Measurements from ENCODE around the gene TEX9.
"Not testable (repeated sequence)": the region's sequence is repeated elsewhere in the genome, so short reads cannot be mapped to it uniquely, and the experiment has no call there.

Gene TEX9

GRCh38 chr15:56367156-56367555 lies 1.9 kb downstream of the TEX9 start:
- no peak for DNase-seq

GRCh38 chr15:56369234-56369633 lies 4.0 kb downstream of the TEX9 start:
- DNase-seq: no peak

GRCh38 chr15:56371495-56372147 lies 6.4 kb downstream of the TEX9 start:
- DNase-seq: no peak

- DNase-seq: not testable (repeated sequence)
These were observed 9.5 kb downstream of the TEX9 start for GRCh38 chr15:56374693-56375092.

- DNase-seq: not testable (repeated sequence)
These were observed 12.6 kb downstream of the TEX9 start for GRCh38 chr15:56377822-56378221.

- no peak for DNase-seq
These were observed 17.8 kb downstream of the TEX9 start for GRCh38 chr15:56383010-56383409.

GRCh38 chr15:56385908-56386307 lies 20.7 kb downstream of the TEX9 start:
- no peak for DNase-seq

- DNase-seq: no peak
These were observed 25.6 kb downstream of the TEX9 start for GRCh38 chr15:56390739-56391267.

- no peak for DNase-seq
These were observed 28.1 kb downstream of the TEX9 start for GRCh38 chr15:56393277-56393676.

GRCh38 chr15:56394909-56395308 lies 29.7 kb downstream of the TEX9 start:
- no peak for DNase-seq

- not testable (repeated sequence) for DNase-seq
These were observed 32.1 kb downstream of the TEX9 start for GRCh38 chr15:56397325-56397724.

- not testable (repeated sequence) for DNase-seq
These were observed 34.0 kb downstream of the TEX9 start for GRCh38 chr15:56399209-56399608.

- no peak for DNase-seq
These were observed 45.5 kb downstream of the TEX9 start for GRCh38 chr15:56410721-56411120.

GRCh38 chr15:56411122-56411749 lies 46.0 kb downstream of the TEX9 start:
- DNase-seq: no peak

GRCh38 chr15:56413114-56413733 lies 48.0 kb downstream of the TEX9 start:
- DNase-seq: not testable (repeated sequence)

- no peak for DNase-seq
These were observed 60.0 kb downstream of the TEX9 start for GRCh38 chr15:56425276-56425675.

GRCh38 chr15:56425976-56426375 lies 60.8 kb downstream of the TEX9 start:
- DNase-seq: no peak

- DNase-seq: peak; percentile 55
These were observed 63.7 kb downstream of the TEX9 start for GRCh38 chr15:56428821-56429458.

- no peak for DNase-seq
These were observed 67.1 kb downstream of the TEX9 start for GRCh38 chr15:56432304-56432703.

GRCh38 chr15:56440214-56440770 lies 75.1 kb downstream of the TEX9 start:
- DNase-seq: no peak

GRCh38 chr15:56442354-56442753 lies 77.1 kb downstream of the TEX9 start:
- DNase-seq: no peak

GRCh38 chr15:56445746-56446145 lies 80.5 kb downstream of the TEX9 start:
- no peak for DNase-seq

GRCh38 chr15:56454836-56455235 lies 89.6 kb downstream of the TEX9 start:
- DNase-seq: no peak
